B cell (primary cell): ENCODE data around the gene CRAT. TPM values are rescaled to one million over a fixed set of nuclear protein-coding genes. Genes with fewer than 3 reads are reported as not detected.

Experiments used
- ATAC-seq: fragments of 200-7000 bp; cut with Tn5 transposase; one replicate; pipeline ENCODE4 v1.10.0; 2021; ENCODE audit warnings: low read depth, mild to moderate bottlenecking, moderate number of reproducible peaks, moderate library complexity
- CTCF ChIA-PET: fragments of 350-600 bp; sonication (Branson Sonifier 250); formaldehyde crosslinking; loops from one replicate; lab custom pipeline; 2021; ENCODE audit warnings: antibody characterized with exemption, inconsistent platforms; lab: Charles Lee
- POLR2A ChIA-PET: fragments of 350-600 bp; sonication (Branson Sonifier 250); formaldehyde crosslinking; loops from one replicate; lab custom pipeline; 2021; ENCODE audit warnings: antibody characterized with exemption; lab: Charles Lee
- DNase-seq: peaks from one replicate; pipeline ENCODE4 v3.0.0; 2013
- H2AFZ ChIP-seq: 2 replicates; pipeline ENCODE4 v1.6.1; 2012; ENCODE audit warnings: mild to moderate bottlenecking, low read depth, low read length; ENCODE audit not compliant: insufficient read depth, poor library complexity, severe bottlenecking
- H3K27ac ChIP-seq, 2 donors: 1 replicate in 1 of 2; 2 replicates in 1 of 2; pipeline ENCODE4 v1.5.1; 2012 to 2013; ENCODE audit warnings: low read length in 2 of 2, mild to moderate bottlenecking in 2 of 2, moderate library complexity in 1 of 2
- H3K27me3 ChIP-seq, 4 experiments: fragments of 200-600 bp in 1 of 4; sonication (generic) in 1 of 4; replicated peaks in 1 of 4; 1 replicate in 2 of 4; 2 replicates in 2 of 4; pipeline versions ENCODE4 v1.6.1 to v1.7.0; 2013 to 2016; ENCODE audit warnings: low read length in 3 of 4, mild to moderate bottlenecking in 2 of 4, mixed read lengths in 1 of 4, moderate library complexity in 1 of 4; ENCODE audit not compliant: insufficient read depth in 4 of 4, control insufficient read depth in 3 of 4; ENCODE audit errors: control extremely low read depth in 1 of 4
- H3K36me3 ChIP-seq, 2 experiments: replicated peaks in 1 of 2; 1 replicate in 1 of 2; 2 replicates in 1 of 2; pipeline versions ENCODE4 v1.6.1 to v1.7.1; 2013; ENCODE audit warnings: low read length in 1 of 2; ENCODE audit not compliant: insufficient read depth in 2 of 2, control insufficient read depth in 1 of 2; ENCODE audit errors: control extremely low read depth in 1 of 2, extremely low read depth in 1 of 2
- H3K4me1 ChIP-seq, 2 donors: fragments of 200-600 bp in 1 of 2; sonication (generic) in 1 of 2; 1 replicate in 1 of 2; 2 replicates in 1 of 2; pipeline versions ENCODE4 v1.5.1 to v1.6.1; 2013 to 2017; ENCODE audit warnings: low read length in 2 of 2; ENCODE audit not compliant: control insufficient read depth in 2 of 2, insufficient read depth in 2 of 2
- H3K4me2 ChIP-seq: replicated peaks from 2 replicates; pipeline ENCODE3; 2012; ENCODE audit warnings: mild to moderate bottlenecking, low read depth, low read length; ENCODE audit not compliant: poor library complexity, severe bottlenecking
- H3K4me3 ChIP-seq, 5 experiments: fragments of 200-600 bp in 1 of 5; sonication (generic) in 1 of 5; 1 replicate in 3 of 5; 2 replicates in 2 of 5; pipeline versions ENCODE4 v1.5.1 to v1.7.0; 2011 to 2016; ENCODE audit warnings: low read length in 4 of 5, mild to moderate bottlenecking in 4 of 5, low read depth in 2 of 5, control low read depth in 1 of 5, moderate library complexity in 1 of 5; ENCODE audit not compliant: insufficient read depth in 1 of 5; ENCODE audit errors: control extremely low read depth in 1 of 5, extremely low read depth in 1 of 5
- H3K79me2 ChIP-seq: fragments of 200-600 bp; sonication (generic); one replicate; pipeline ENCODE4 v1.6.0; 2016; ENCODE audit warnings: low read length; ENCODE audit not compliant: control insufficient read depth, insufficient read depth
- H3K9ac ChIP-seq: fragments of 200-600 bp; sonication (generic); 2 replicates; pipeline ENCODE4 v1.6.1; 2017; ENCODE audit warnings: mild to moderate bottlenecking, low read length, moderate library complexity
- H3K9me3 ChIP-seq, 3 donors: one replicate each; pipeline versions ENCODE4 v1.6.1 to v1.7.1; 2013; ENCODE audit warnings: low read length in 2 of 3; ENCODE audit not compliant: control insufficient read depth in 2 of 3, insufficient read depth in 1 of 3; ENCODE audit errors: control extremely low read depth in 1 of 3
- H4K20me1 ChIP-seq: 2 replicates; pipeline ENCODE4 v1.6.0; 2012; ENCODE audit warnings: mild to moderate bottlenecking, low read length; ENCODE audit not compliant: insufficient read depth, control insufficient read depth, poor library complexity, severe bottlenecking
- H3K27ac Mint-ChIP-seq: one replicate; pipeline ENCODE4 v1.8.0; 2021; ENCODE audit warnings: mixed read lengths
- H3K27me3 Mint-ChIP-seq: one replicate; pipeline ENCODE4 v1.8.0; 2021; ENCODE audit warnings: mixed read lengths
- H3K4me1 Mint-ChIP-seq: one replicate; pipeline ENCODE4 v1.8.0; 2021; ENCODE audit warnings: mixed read lengths
- H3K4me3 Mint-ChIP-seq: one replicate; pipeline ENCODE4 v1.8.0; 2021; ENCODE audit warnings: mixed read lengths
- H3K9me3 Mint-ChIP-seq: one replicate; pipeline ENCODE4 v1.8.0; 2022; ENCODE audit warnings: mixed read lengths; ENCODE audit not compliant: insufficient read depth
- EZH2 ChIP-seq: IDR thresholded peaks from 2 replicates; pipeline ENCODE4 v1.6.1; 2012; ENCODE audit warnings: borderline replicate concordance, low read depth, mild to moderate bottlenecking, moderate library complexity, low read length; ENCODE audit not compliant: insufficient read depth, poor library complexity, severe bottlenecking
- WGBS: methylation state at CpG from one replicate; pipeline ENCODE4 v1.1.5; 2013; ENCODE audit warnings: missing lambda C conversion rate; ENCODE audit not compliant: insufficient coverage; 5-methylcytosine and 5-hydroxymethylcytosine counted together
- intact Hi-C: fragments of 100-400 bp; cut with micrococcal nuclease; formaldehyde crosslinking; loops from one replicate; pipeline ENCODE4 v1.10.0; 2022
- polyA plus RNA-seq: library from polyadenylated mRNA; depleted of rRNA; stranded (reverse); fragments of >200 nt; gene quantifications from 2 replicates; pipeline ENCODE4 v1.2.3, GENCODE V29; 2012
- total RNA-seq, 2 donors: library from RNA; stranded (reverse); fragments of 120-200 nt in 1 of 2; gene quantifications; 1 replicate in 1 of 2; 2 replicates in 1 of 2; pipeline versions ENCODE4 v1.2.3 to v1.2.4, GENCODE V29; 2013 to 2022
- TF ChIP-seq, protein P1 (sequence below): fragments of 200-600 bp; IDR thresholded peaks from one replicate; pipeline ENCODE4 v1.8.0; 2022; ENCODE audit warnings: antibody characterized with exemption, mild to moderate bottlenecking

Gene CRAT
- total and polyA plus RNA-seq, 2 donors (not counting 1 experiment from before 2014, with no cell fraction given) = 8.0 to 14.1 TPM

DNA sequence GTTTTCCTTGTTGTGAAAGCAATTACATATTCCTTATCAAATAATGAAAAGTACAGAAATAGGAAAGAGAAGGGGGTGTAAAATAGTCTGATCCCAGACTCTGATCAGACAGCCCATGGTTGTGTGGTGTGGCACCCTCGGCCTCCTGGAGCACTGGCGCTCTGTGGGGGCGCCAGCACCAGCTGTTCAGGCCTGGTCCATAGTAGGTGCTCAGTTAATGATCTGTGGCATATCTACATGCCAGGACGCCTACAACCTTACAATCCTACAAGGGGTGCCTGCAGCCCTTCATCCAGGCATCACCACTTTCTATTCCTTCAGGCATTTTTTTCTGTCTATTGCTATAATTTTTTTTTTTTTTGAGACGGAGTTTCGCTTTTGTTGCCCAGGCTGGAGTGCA is 57.6 kb downstream of the CRAT start:
- H3K27me3 ChIP-seq = no peaks in the 10 kb centered on the region
- no peak overlapping the region for H3K4me3 ChIP-seq
- Mint-ChIP-seq H3K4me1 (no peaks in the 10 kb centered on the region), H3K9me3 (no peaks in the 10 kb centered on the region), H3K27me3 (no peaks in the 10 kb centered on the region), H3K27ac (no peak overlapping the region), H3K4me3 (no peak overlapping the region)
- H2AFZ ChIP-seq = no peak overlapping the region
- no peaks in the 10 kb centered on the region for H3K79me2 ChIP-seq
- H3K4me2 ChIP-seq = no peak overlapping the region
- H4K20me1 ChIP-seq = no peaks in the 10 kb centered on the region
- H3K27ac ChIP-seq = no peak overlapping the region
- H3K9ac ChIP-seq = no peak overlapping the region
- no peaks in the 10 kb centered on the region for H3K4me1 ChIP-seq
- no peaks in the 10 kb centered on the region for H3K9me3 ChIP-seq
- WGBS = 100% methylated on average over 2 of the region's 6 CpGs
- TF ChIP-seq, protein P1, sequence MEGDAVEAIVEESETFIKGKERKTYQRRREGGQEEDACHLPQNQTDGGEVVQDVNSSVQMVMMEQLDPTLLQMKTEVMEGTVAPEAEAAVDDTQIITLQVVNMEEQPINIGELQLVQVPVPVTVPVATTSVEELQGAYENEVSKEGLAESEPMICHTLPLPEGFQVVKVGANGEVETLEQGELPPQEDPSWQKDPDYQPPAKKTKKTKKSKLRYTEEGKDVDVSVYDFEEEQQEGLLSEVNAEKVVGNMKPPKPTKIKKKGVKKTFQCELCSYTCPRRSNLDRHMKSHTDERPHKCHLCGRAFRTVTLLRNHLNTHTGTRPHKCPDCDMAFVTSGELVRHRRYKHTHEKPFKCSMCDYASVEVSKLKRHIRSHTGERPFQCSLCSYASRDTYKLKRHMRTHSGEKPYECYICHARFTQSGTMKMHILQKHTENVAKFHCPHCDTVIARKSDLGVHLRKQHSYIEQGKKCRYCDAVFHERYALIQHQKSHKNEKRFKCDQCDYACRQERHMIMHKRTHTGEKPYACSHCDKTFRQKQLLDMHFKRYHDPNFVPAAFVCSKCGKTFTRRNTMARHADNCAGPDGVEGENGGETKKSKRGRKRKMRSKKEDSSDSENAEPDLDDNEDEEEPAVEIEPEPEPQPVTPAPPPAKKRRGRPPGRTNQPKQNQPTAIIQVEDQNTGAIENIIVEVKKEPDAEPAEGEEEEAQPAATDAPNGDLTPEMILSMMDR = no peak
- TF ChIP-seq EZH2 = no peak
- ChIA-PET CTCF (no interaction called here), POLR2A (no interaction called here)
- DNase-seq (no peak), ATAC-seq (no peak)
- peaks cover 8 to 30% of the 10 kb centered on the region in 2 experiments for H3K36me3 ChIP-seq
- intact Hi-C loops = no loop called here

- Histone ChIP-seq H4K20me1 (no peaks in the 10 kb centered on the region), H3K27me3 (no peaks in the 10 kb centered on the region), H3K9ac (no peak overlapping the region), H3K9me3 (no peaks in the 10 kb centered on the region), H2AFZ (no peak overlapping the region), H3K79me2 (no peaks in the 10 kb centered on the region), H3K27ac (no peak overlapping the region), H3K4me3 (no peak overlapping the region), H3K36me3 (peaks cover 8 to 31% of the 10 kb centered on the region in 2 experiments), H3K4me1 (no peaks in the 10 kb centered on the region), H3K4me2 (no peak overlapping the region)
- 91% methylated on average over 4 of the region's 8 CpGs for WGBS
- ATAC-seq (no peak), DNase-seq (no peak)
- intact Hi-C loops = no loop called here
- no peaks in the 10 kb centered on the region for H3K9me3 Mint-ChIP-seq
- no peak overlapping the region for H3K4me3 Mint-ChIP-seq
- POLR2A ChIA-PET = no interaction called here
- TF ChIP-seq EZH2 = no peak
- TF ChIP-seq, protein P1 = no peak
- H3K4me1 Mint-ChIP-seq = no peaks in the 10 kb centered on the region
- CTCF ChIA-PET = no interaction called here
- no peaks in the 10 kb centered on the region for H3K27me3 Mint-ChIP-seq
- no peak overlapping the region for H3K27ac Mint-ChIP-seq
These were observed 58.0 kb downstream of the CRAT start for GRCh38 chr9:129052592-129052991.

Other genes starting within 250 kb of the CRAT start
- 6.4 and 7.0 TPM in 2 replicates for gene KYAT1, start 228.8 kb downstream of the CRAT start, total RNA-seq
- 13.4 and 16.2 TPM in 2 replicates for gene KYAT1, start 228.8 kb downstream of the CRAT start, polyA plus RNA-seq
- 14.5 and 15.1 TPM in 2 replicates for gene LRRC8A, start 228.7 kb downstream of the CRAT start, total RNA-seq
- 13.1 and 23.1 TPM in 2 replicates for gene LRRC8A, start 228.7 kb downstream of the CRAT start, polyA plus RNA-seq
- gene PHYHD1, start 189.8 kb downstream of the CRAT start, total RNA-seq = 0.96 and 1.5 TPM in 2 replicates
- 2.0 and 4.4 TPM in 2 replicates for gene PHYHD1, start 189.8 kb downstream of the CRAT start, polyA plus RNA-seq
- 11.1 and 12.2 TPM in 2 replicates for gene DOLK, start 163.2 kb downstream of the CRAT start, total RNA-seq
- gene DOLK, start 163.2 kb downstream of the CRAT start, polyA plus RNA-seq = 1.9 and 3.0 TPM in 2 replicates
- 83.6 and 93.2 TPM in 2 replicates for gene NUP188, start 163.1 kb downstream of the CRAT start, total RNA-seq
- gene NUP188, start 163.1 kb downstream of the CRAT start, polyA plus RNA-seq = 42.8 and 47.7 TPM in 2 replicates
- 110 and 111 TPM in 2 replicates for gene SH3GLB2, start 82.5 kb downstream of the CRAT start, total RNA-seq
- gene SH3GLB2, start 82.5 kb downstream of the CRAT start, polyA plus RNA-seq = 174 and 176 TPM in 2 replicates
- gene MIGA2, start 74.2 kb downstream of the CRAT start, total RNA-seq = 71.6 and 78.1 TPM in 2 replicates
- 62.1 and 85.3 TPM in 2 replicates for gene MIGA2, start 74.2 kb downstream of the CRAT start, polyA plus RNA-seq
- 4.7 and 7.1 TPM in 2 replicates for gene DOLPP1, start 29.7 kb downstream of the CRAT start, total RNA-seq
- gene DOLPP1, start 29.7 kb downstream of the CRAT start, polyA plus RNA-seq = 7.9 and 8.6 TPM in 2 replicates
- gene PTPA, start 622 bp upstream of the CRAT start, total RNA-seq = 72.8 and 73.9 TPM in 2 replicates
- gene PTPA, start 622 bp upstream of the CRAT start, polyA plus RNA-seq = 26.0 and 35.0 TPM in 2 replicates
- gene IER5L, start 67.5 kb upstream of the CRAT start, total RNA-seq = 12.9 and 13.2 TPM in 2 replicates
- gene IER5L, start 67.5 kb upstream of the CRAT start, polyA plus RNA-seq = 1.3 and 1.5 TPM in 2 replicates